Measurements from ENCODE around the gene UQCR10. TPM values are rescaled to one million over a fixed set of nuclear protein-coding genes. Genes with fewer than 3 reads are reported as not detected.

Gene UQCR10
- polyA plus RNA-seq, 1 donor from 2014 or later: 192 TPM

GRCh38 chr22:29758959-29759358 is 8.2 kb upstream of the UQCR10 start:
- Histone ChIP-seq H3K27me3 (ENCODE audit: insufficient read depth, low read depth, low read length) (no peaks in the 10 kb centered on the region), H3F3A (ENCODE audit: insufficient read depth, low read length, poor library complexity, severe bottlenecking) (no peaks in the 10 kb centered on the region), H3K36me3 (ENCODE audit: insufficient read depth, low read length) (no peaks in the 10 kb centered on the region), H3K9ac (ENCODE audit: low read length) (no peak overlapping the region), H3K9me2 (ENCODE audit: insufficient read depth, low read length) (no peaks in the 10 kb centered on the region), H3K79me2 (replicated peaks; ENCODE audit: insufficient read depth, low read length) (no peaks in the 10 kb centered on the region), H3K4me2 (ENCODE audit: low read length) (no peak overlapping the region), H2AFZ (ENCODE audit: low read depth, low read length) (no peak overlapping the region), H3K9me3 (ENCODE audit: low read length) (no peaks in the 10 kb centered on the region), H3K27ac (ENCODE audit: low read length) (no peak overlapping the region), H3K4me3 (ENCODE audit: low read length) (no peak overlapping the region), H4K20me1 (ENCODE audit: insufficient read depth) (no peaks in the 10 kb centered on the region)
- TF ChIP-seq POLR2AphosphoS5 (IDR thresholded peaks at IDR 0.05) (no peak), TAF1 (IDR thresholded peaks at IDR 0.05; ENCODE audit: low read depth) (no peak), MXI1 (conservative IDR thresholded peaks at IDR 0.05; ENCODE audit: poor library complexity, severe bottlenecking) (no peak), RAD21 (conservative IDR thresholded peaks at IDR 0.05) (no peak), EZH2 (IDR thresholded peaks at IDR 0.05; ENCODE audit: borderline replicate concordance, insufficient read depth, low read length, poor library complexity, severe bottlenecking) (no peak), REST (IDR thresholded peaks at IDR 0.05; ENCODE audit: borderline replicate concordance) (no peak), CTCF (IDR thresholded peaks at IDR 0.05; ENCODE audit: poor library complexity, severe bottlenecking) (no peak), EP300 (conservative IDR thresholded peaks at IDR 0.05; ENCODE audit: poor library complexity, severe bottlenecking) (no peak), SMC3 (conservative IDR thresholded peaks at IDR 0.05; ENCODE audit: poor library complexity) (no peak)

GRCh38 chr22:29762263-29762662 is 4.9 kb upstream of the UQCR10 start:
- H3K27ac ChIP-seq (ENCODE audit: low read length): no peak overlapping the region
- no peaks in the 10 kb centered on the region for H3K36me3 ChIP-seq (ENCODE audit: insufficient read depth, low read length)
- no peak overlapping the region for H3K4me3 ChIP-seq (ENCODE audit: low read length)
- peaks cover 5% of the 10 kb centered on the region for H3K79me2 ChIP-seq (replicated peaks; ENCODE audit: insufficient read depth, low read length)
- H3K9ac ChIP-seq (ENCODE audit: low read length): no peak overlapping the region
- no peak overlapping the region for H3K4me2 ChIP-seq (ENCODE audit: low read length)
- H3K9me2 ChIP-seq (ENCODE audit: insufficient read depth, low read length): no peaks in the 10 kb centered on the region
- H4K20me1 ChIP-seq (ENCODE audit: insufficient read depth): no peaks in the 10 kb centered on the region
- no peak overlapping the region for H2AFZ ChIP-seq (ENCODE audit: low read depth, low read length)
- H3K27me3 ChIP-seq (ENCODE audit: insufficient read depth, low read depth, low read length): no peaks in the 10 kb centered on the region
- no peak for TF ChIP-seq EZH2 (IDR thresholded peaks at IDR 0.05; ENCODE audit: borderline replicate concordance, insufficient read depth, low read length, poor library complexity, severe bottlenecking)
- no peaks in the 10 kb centered on the region for H3K9me3 ChIP-seq (ENCODE audit: low read length)
- H3F3A ChIP-seq (ENCODE audit: insufficient read depth, low read length, poor library complexity, severe bottlenecking): no peaks in the 10 kb centered on the region

Data from neural cell (in vitro differentiated cells).